ENCODE measurements around the gene SAMD4B.

- TF ChIP-seq CTCF (IDR thresholded peaks at IDR 0.05): no peak
- no peak for TF ChIP-seq POLR2A (IDR thresholded peaks at IDR 0.05)
These were observed 81.3 kb downstream of the SAMD4B start for GRCh38 chr19:39423258-39424086.
